C1 segment of cervical spinal cord (tissue), 14 donors: Measurements from ENCODE around the gene GRN.
"Not testable (repeated sequence)": the region's sequence is repeated elsewhere in the genome, so short reads cannot be mapped to it uniquely, and the experiment has no call there.

ENCODE experiments used
- DNase-seq, 14 donors: peaks; one replicate each; lab custom pipeline; 2025; lab: John Stamatoyannopoulos, UW

GRN gene

GRCh38 chr17:44381810-44382305, 36.8 kb downstream of the GRN start:
- DNase-seq = no peak

- no peak for DNase-seq
These were observed 37.8 kb downstream of the GRN start for GRCh38 chr17:44382917-44383316.

- no peak for DNase-seq
These were observed 38.3 kb downstream of the GRN start for GRCh38 chr17:44383363-44383762.

- no peak for DNase-seq
These were observed 38.8 kb downstream of the GRN start for GRCh38 chr17:44383861-44384260.

GRCh38 chr17:44384281-44384822, 39.2 kb downstream of the GRN start:
- no peak for DNase-seq

GRCh38 chr17:44384823-44385286, 39.8 kb downstream of the GRN start:
- DNase-seq = no peak

GRCh38 chr17:44385287-44386181, 40.4 kb downstream of the GRN start:
- peak in 11 of 14 donors; percentile 13 to 68 (median 26) for DNase-seq

- no peak for DNase-seq
These were observed 41.1 kb downstream of the GRN start for GRCh38 chr17:44386182-44386525.

GRCh38 chr17:44387804-44388203, 42.7 kb downstream of the GRN start:
- DNase-seq = no peak

GRCh38 chr17:44389281-44389680, 44.2 kb downstream of the GRN start, which contains the start of gene ITGA2B:
TSS of gene ITGA2B (minus strand) at chr17:44389649. CDS start at chr17:44389473, 176 bp downstream.
- no peak for DNase-seq

- DNase-seq = no peak
These were observed 44.7 kb downstream of the GRN start for GRCh38 chr17:44389723-44390202.

GRCh38 chr17:44390250-44390870, 45.3 kb downstream of the GRN start:
- DNase-seq = no peak

- not testable (repeated sequence) for DNase-seq
These were observed 49.0 kb downstream of the GRN start for GRCh38 chr17:44394112-44394511.

GRCh38 chr17:44394833-44395232, 49.7 kb downstream of the GRN start:
- DNase-seq = no peak

- peak in 1 of 14 donors; percentile 32 for DNase-seq
These were observed 51.8 kb downstream of the GRN start for GRCh38 chr17:44396946-44397345.

GRCh38 chr17:44397479-44398440, 52.7 kb downstream of the GRN start:
- no peak for DNase-seq

- no peak for DNase-seq
These were observed 53.9 kb downstream of the GRN start for GRCh38 chr17:44398692-44399691.

- DNase-seq = no peak
These were observed 55.2 kb downstream of the GRN start for GRCh38 chr17:44400226-44400847.
